Fibroblast of lung (primary cell): ENCODE results near the gene N4BP2L1. TPM values are rescaled to one million over a fixed set of nuclear protein-coding genes. Genes with fewer than 3 reads are reported as not detected.
A peak's percentile ranks its signal among the peaks of the same experiment; 100 is the strongest.

Experiments
- DNase-seq, 2 donors: peaks; one replicate each; pipeline versions ENCODE4 v3.0.0 to v3.0.0-alpha.2; 2010; ENCODE audit warnings: low read depth in 2 of 2
- H2AFZ ChIP-seq: 2 replicates; pipeline ENCODE4 v1.5.1; 2012; ENCODE audit warnings: low read length, control low read depth, inconsistent platforms
- H3K27ac ChIP-seq: 2 replicates; pipeline ENCODE4 v1.5.1; 2011; ENCODE audit warnings: low read length, control low read depth; ENCODE audit not compliant: insufficient read depth
- H3K27me3 ChIP-seq: 2 replicates; pipeline ENCODE4 v1.5.1; 2011; ENCODE audit warnings: mild to moderate bottlenecking, low read length; ENCODE audit not compliant: control insufficient read depth, insufficient read depth
- H3K36me3 ChIP-seq: 2 replicates; pipeline ENCODE4 v1.5.1; 2011; ENCODE audit warnings: low read length; ENCODE audit not compliant: control insufficient read depth, insufficient read depth
- H3K4me1 ChIP-seq: 2 replicates; pipeline ENCODE4 v1.5.1; 2011; ENCODE audit warnings: low read length; ENCODE audit not compliant: control insufficient read depth, insufficient read depth; ENCODE audit errors: extremely low read depth
- H3K4me2 ChIP-seq: 2 replicates; pipeline ENCODE4 v1.5.1; 2011; ENCODE audit warnings: low read length, control low read depth; ENCODE audit not compliant: insufficient read depth; ENCODE audit errors: extremely low read depth
- H3K4me3 ChIP-seq, 4 experiments: fragments of 200-600 bp in 1 of 4; sonication (generic) in 1 of 4; replicated peaks in 1 of 4; 2 replicates each; pipeline ENCODE4 v1.5.1; 2011 to 2016; ENCODE audit warnings: low read length in 4 of 4, low read depth in 3 of 4, mild to moderate bottlenecking in 3 of 4, control low read depth in 2 of 4, inconsistent platforms in 1 of 4, mixed read lengths in 1 of 4; ENCODE audit not compliant: insufficient read depth in 1 of 4; ENCODE audit errors: control extremely low read depth in 1 of 4
- H3K79me2 ChIP-seq: 2 replicates; pipeline ENCODE4 v1.5.1; 2012; ENCODE audit warnings: mild to moderate bottlenecking, low read length, inconsistent platforms; ENCODE audit not compliant: control insufficient read depth, insufficient read depth
- H3K9ac ChIP-seq: 2 replicates; pipeline ENCODE4 v1.5.1; 2011; ENCODE audit warnings: mild to moderate bottlenecking, low read length, control low read depth; ENCODE audit not compliant: insufficient read depth
- H3K9me3 ChIP-seq: 2 replicates; pipeline ENCODE4 v1.5.1; 2012; ENCODE audit warnings: low read depth, low read length; ENCODE audit not compliant: control insufficient read depth, insufficient read depth
- H4K20me1 ChIP-seq: 2 replicates; pipeline ENCODE4 v1.5.1; 2011; ENCODE audit warnings: low read length; ENCODE audit not compliant: control insufficient read depth, insufficient read depth; ENCODE audit errors: extremely low read depth
- CTCF ChIP-seq, 2 donors: IDR thresholded peaks in 1 of 2; conservative IDR thresholded peaks in 1 of 2; 1 replicate in 1 of 2; 2 replicates in 1 of 2; pipeline ENCODE4 v1.5.1; 2011 to 2012; ENCODE audit warnings: low read length in 2 of 2, control low read depth in 1 of 2, inconsistent platforms in 1 of 2, low read depth in 1 of 2, mild to moderate bottlenecking in 1 of 2
- EZH2 ChIP-seq: IDR thresholded peaks from 2 replicates; pipeline ENCODE4 v1.5.1; 2012; ENCODE audit warnings: low read length, control low read depth, mild to moderate bottlenecking; ENCODE audit errors: missing control alignments
- polyA plus RNA-seq, 2 donors: library from polyadenylated mRNA; depleted of rRNA in 1 of 2; stranded (reverse) in 1 of 2; unstranded in 1 of 2; fragments of >200 nt; gene quantifications; 2 replicates each; pipeline ENCODE4 v1.2.1, GENCODE V29; 2011 to 2012; ENCODE audit warnings: missing spikeins in 1 of 2
- total RNA-seq: library from RNA; depleted of rRNA; stranded (reverse); fragments of >200 nt; gene quantifications from 2 replicates; pipeline ENCODE4 v1.2.1, GENCODE V29; 2014

N4BP2L1 gene
- total and polyA plus RNA-seq, 2 donors (not counting 1 experiment from before 2014, with no cell fraction given), result 2.7 to 5.9 TPM

GRCh38 chr13:32409561-32410421 lies 18.1 kb downstream of the N4BP2L1 start:
- Histone ChIP-seq H3K4me3 (peak overlapping the region in 1 of 4 experiments; percentile 36), H2AFZ (peak overlapping the region; percentile 63), H3K36me3 (no peaks in the 10 kb centered on the region), H3K4me1 (no peaks in the 10 kb centered on the region), H3K79me2 (no peaks in the 10 kb centered on the region), H4K20me1 (no peaks in the 10 kb centered on the region), H3K9me3 (no peaks in the 10 kb centered on the region), H3K27me3 (no peaks in the 10 kb centered on the region), H3K27ac (no peak overlapping the region), H3K4me2 (peak overlapping the region; percentile 20), H3K9ac (no peak overlapping the region)
- peak; percentile 79 to 85 for DNase-seq
- TF ChIP-seq CTCF (conservative IDR thresholded peaks at IDR 0.05 in 1 of 2, IDR thresholded peaks at IDR 0.05 in 1 of 2; ENCODE audit: low read depth in 1 of 2, low read length in 2 of 2) (no peak), EZH2 (no peak)

DNA sequence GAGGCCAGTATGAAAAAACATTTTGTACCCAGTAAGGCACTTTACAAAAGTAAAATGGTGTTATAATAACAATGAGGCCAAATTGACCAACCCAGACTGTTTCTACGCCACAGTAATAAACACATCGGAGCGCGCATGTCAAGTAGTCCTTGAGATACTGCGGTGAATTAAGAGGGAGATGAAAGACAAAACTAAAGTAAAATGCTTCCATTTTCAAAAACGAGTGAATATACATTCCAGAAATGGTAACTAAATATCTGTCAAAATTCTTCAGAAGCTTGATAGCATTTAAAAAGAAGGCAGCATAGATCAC lies 19.0 kb downstream of the N4BP2L1 start:
- Histone ChIP-seq H4K20me1 (no peaks in the 10 kb centered on the region), H2AFZ (no peak overlapping the region), H3K36me3 (no peaks in the 10 kb centered on the region), H3K9ac (no peak overlapping the region), H3K4me3 (no peak overlapping the region), H3K4me1 (no peaks in the 10 kb centered on the region), H3K4me2 (no peak overlapping the region), H3K9me3 (no peaks in the 10 kb centered on the region), H3K27me3 (no peaks in the 10 kb centered on the region), H3K27ac (no peak overlapping the region), H3K79me2 (no peaks in the 10 kb centered on the region)
- DNase-seq, result peak in 1 of 2 donors; percentile 11
- TF ChIP-seq CTCF (conservative IDR thresholded peaks at IDR 0.05 in 1 of 2, IDR thresholded peaks at IDR 0.05 in 1 of 2; ENCODE audit: low read depth in 1 of 2, low read length in 2 of 2), result no peak
- no peak for TF ChIP-seq EZH2

DNA sequence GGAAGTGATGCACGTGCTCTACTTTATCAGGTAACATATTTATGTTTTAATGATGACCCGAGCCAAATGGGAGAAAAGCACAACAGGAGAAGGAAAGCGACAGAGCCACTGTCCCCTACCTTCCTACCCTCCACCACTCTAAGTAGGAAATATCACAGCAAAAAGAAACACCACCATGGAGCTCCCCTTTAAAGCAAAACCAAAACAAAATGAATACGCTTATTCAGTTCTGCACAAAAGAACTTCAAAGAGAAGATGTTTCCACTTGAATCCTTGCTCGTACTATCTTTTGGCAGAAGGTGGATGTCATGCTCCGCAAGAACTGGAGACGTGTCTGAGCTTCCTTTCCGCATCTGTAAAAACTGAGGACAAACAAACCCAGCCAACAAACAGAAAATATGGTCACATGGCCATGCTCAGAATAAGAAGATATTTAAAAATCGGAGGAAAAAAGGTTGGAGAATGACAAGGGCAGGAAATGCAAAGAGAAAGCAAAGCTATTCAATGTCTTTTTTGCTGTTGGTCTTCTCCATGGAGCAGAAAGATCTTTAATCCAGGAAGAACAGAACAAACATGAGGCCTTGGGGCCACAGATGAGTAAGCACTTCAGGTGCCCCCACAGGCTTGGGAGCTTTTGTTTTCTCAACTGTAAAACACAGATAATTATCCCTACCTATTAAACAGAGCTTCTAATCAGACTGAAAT lies 19.5 kb downstream of the N4BP2L1 start:
- Histone ChIP-seq H4K20me1 (no peaks in the 10 kb centered on the region), H3K79me2 (no peaks in the 10 kb centered on the region), H3K27ac (no peak overlapping the region), H3K27me3 (no peaks in the 10 kb centered on the region), H3K4me2 (no peak overlapping the region), H3K4me1 (no peaks in the 10 kb centered on the region), H3K36me3 (no peaks in the 10 kb centered on the region), H3K9ac (no peak overlapping the region), H3K9me3 (no peaks in the 10 kb centered on the region), H2AFZ (no peak overlapping the region), H3K4me3 (no peak overlapping the region)
- no peak for TF ChIP-seq CTCF (conservative IDR thresholded peaks at IDR 0.05 in 1 of 2, IDR thresholded peaks at IDR 0.05 in 1 of 2; ENCODE audit: low read depth in 1 of 2, low read length in 2 of 2)
- DNase-seq, result peak in 1 of 2 donors; percentile 6
